D721Med (cell line): Measurements from ENCODE around the gene COL6A3.

ENCODE experiments used
- DNase-seq: peaks from one replicate; pipeline ENCODE4 v3.0.0; 2011; ENCODE audit warnings: low spot score; ENCODE audit not compliant: insufficient read length
- FAIRE-seq: peaks from 2 replicates; lab custom pipeline; 2011; peaks lifted over from hg19 to GRCh38; lab: Jason Lieb, UNC
- CTCF ChIP-seq: IDR thresholded peaks from 2 replicates; pipeline ENCODE4 v1.5.1; 2012; ENCODE audit warnings: mild to moderate bottlenecking, control low read depth; ENCODE audit not compliant: insufficient read depth; ENCODE audit errors: missing control alignments

Gene COL6A3

GRCh38 chr2:237440819-237441281 is 26.9 kb upstream of the COL6A3 start:
- FAIRE-seq (no peak), DNase-seq (no peak)
- TF ChIP-seq CTCF, result no peak

DNA sequence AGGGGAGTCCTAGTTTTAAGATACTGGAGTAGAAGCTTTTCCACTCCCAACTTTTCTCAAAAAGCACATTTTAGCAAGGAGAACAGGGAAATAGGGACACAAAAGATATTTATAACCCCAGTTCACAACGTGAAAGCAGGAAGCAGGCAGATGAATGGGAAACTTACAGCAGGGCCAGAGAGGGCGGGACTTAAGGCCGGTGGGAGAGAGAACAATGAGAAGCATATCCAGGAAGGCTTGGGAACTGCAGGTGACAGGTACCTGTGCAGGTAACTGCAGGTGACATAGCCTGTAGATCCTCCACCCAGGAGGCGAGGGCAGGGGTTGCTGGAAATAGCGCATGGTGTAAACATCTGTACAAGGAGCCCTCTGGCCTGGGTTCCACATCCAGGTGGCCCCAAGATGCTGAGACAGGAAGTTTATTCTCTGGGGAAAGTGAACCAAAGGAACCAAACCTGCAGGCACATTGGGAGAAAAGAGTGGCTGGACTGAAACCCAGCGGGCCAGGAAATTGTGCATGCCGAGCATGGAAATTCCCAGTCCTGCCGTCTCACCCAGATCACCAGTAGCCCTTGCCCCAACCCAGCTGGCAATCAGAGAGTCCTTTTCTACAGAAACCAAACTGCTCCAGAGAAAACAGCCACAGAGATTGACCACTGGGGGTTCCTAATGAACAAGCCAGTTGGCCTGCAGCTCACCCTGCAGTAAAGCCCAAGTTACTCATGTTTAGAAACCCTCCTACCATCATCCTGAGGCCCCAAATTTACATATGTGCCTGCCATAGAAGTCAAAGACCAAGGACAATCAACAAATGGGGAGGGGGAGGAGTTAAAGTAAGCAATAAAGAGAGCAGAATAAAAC is 24.3 kb upstream of the COL6A3 start:
- no peak for TF ChIP-seq CTCF
- FAIRE-seq, result no peak

GRCh38 chr2:237437566-237437965 is 23.6 kb upstream of the COL6A3 start:
- DNase-seq (no peak), FAIRE-seq (no peak)
- TF ChIP-seq CTCF, result no peak

More for the DNA sequence above, 24.3 kb upstream of the COL6A3 start:
- DNase-seq, result no peak

DNA sequence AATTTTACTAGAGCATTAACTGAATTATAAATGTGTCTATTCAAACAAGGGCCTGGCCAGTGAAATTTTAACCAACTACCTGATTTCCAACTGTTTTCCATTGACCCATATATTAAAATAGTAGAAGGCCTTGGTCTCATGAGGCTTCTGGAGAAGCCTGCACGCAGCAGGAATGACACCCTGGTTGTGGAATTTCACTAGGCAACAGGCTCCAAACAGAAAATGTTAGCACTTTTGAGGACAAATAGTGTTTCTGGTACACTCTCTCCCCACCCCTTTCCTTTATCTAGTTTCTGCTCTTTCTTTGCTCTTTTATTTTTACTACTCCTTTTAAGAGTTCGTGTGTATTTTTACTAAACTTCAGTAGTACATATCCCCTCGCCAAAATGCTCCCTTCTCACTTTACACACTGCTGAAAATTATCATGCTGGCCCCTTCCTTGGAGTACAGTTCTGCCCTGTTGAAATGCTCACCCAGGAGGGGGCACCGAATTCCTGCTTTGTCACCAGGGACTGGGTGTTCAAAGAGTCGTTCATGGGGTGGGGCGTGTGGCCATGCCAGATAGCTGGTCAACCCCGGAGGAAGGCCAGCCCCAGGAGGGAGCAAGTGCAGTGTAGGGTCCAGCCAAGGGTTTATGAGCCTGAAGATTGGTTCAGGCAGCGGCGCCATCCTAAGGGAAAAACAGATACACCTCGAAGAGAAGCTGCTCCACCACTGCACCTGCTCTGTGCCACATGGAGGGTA is 22.1 kb upstream of the COL6A3 start:
- TF ChIP-seq CTCF, result no peak
- no peak for DNase-seq
- FAIRE-seq, result no peak

DNA sequence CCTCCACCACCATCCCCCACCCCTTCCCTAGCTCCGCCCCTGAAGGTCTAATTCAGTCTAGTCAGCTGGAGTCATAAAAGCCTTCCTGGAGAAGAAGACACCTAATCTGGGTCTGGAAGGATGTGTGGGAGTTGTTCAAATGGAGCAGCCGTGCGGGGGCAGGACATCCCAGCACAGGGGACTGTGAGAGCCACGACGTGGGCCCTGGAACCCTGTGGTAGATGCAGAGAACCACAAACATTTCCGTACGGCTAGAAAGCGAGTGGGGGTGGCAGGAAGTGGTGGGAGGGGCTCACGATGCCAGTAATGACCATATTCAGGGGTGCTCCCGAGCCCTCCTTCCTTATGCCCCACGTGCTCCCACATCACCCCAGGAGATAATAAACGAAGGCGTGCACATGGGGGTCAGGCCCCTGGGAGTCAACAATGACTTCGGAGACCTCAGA is 20.9 kb upstream of the COL6A3 start:
- no peak for TF ChIP-seq CTCF
- no peak for FAIRE-seq
- no peak for DNase-seq

- no peak for DNase-seq
- no peak for TF ChIP-seq CTCF
- no peak for FAIRE-seq
Observed at GRCh38 chr2:237433920-237434676, 20.1 kb upstream of the COL6A3 start.
